ENCODE results near the gene ROR2. TPM values are rescaled to one million over a fixed set of nuclear protein-coding genes. Genes with fewer than 3 reads are reported as not detected.

The ROR2 gene
- total RNA-seq, 4 donors from 2014 or later, result 6.3 to 32.2 (median 15.1) TPM

- ATAC-seq (ENCODE audit: low FRiP score) (peak; percentile 68), DNase-seq (ENCODE audit: low spot score) (no peak)
- no peak for TF ChIP-seq CTCF (IDR thresholded peaks at IDR 0.05)
Observed at GRCh38 chr9:91907484-91908292, 42.3 kb downstream of the ROR2 start.

- TF ChIP-seq CTCF (IDR thresholded peaks at IDR 0.05), result no peak
- no peak for DNase-seq (ENCODE audit: low spot score)
- ATAC-seq (ENCODE audit: low FRiP score), result no peak
Observed at GRCh38 chr9:91905991-91906469, 44.0 kb downstream of the ROR2 start.

GRCh38 chr9:91905237-91905650 is 44.8 kb downstream of the ROR2 start:
- no peak for ATAC-seq (ENCODE audit: low FRiP score)
- no peak for DNase-seq (ENCODE audit: low spot score)
- TF ChIP-seq CTCF (IDR thresholded peaks at IDR 0.05), result no peak

- no peak for TF ChIP-seq CTCF (IDR thresholded peaks at IDR 0.05)
- no peak for ATAC-seq (ENCODE audit: low FRiP score)
Observed at GRCh38 chr9:91904588-91905236, 45.3 kb downstream of the ROR2 start.

GRCh38 chr9:91903126-91903911 is 46.7 kb downstream of the ROR2 start:
- ATAC-seq (ENCODE audit: low FRiP score) (no peak), DNase-seq (ENCODE audit: low spot score) (no peak)
- no peak for TF ChIP-seq CTCF (IDR thresholded peaks at IDR 0.05)

More at GRCh38 chr9:91904588-91905236, 45.3 kb downstream of the ROR2 start:
- no peak for DNase-seq (ENCODE audit: low spot score)

GRCh38 chr9:91902475-91903125 is 47.4 kb downstream of the ROR2 start:
- no peak for TF ChIP-seq CTCF (IDR thresholded peaks at IDR 0.05)
- DNase-seq (ENCODE audit: low spot score) (no peak), ATAC-seq (ENCODE audit: low FRiP score) (no peak)

Measured in omental fat pad (tissue), 4 donors.